ENCODE data around the gene SDHB. TPM values are rescaled to one million over a fixed set of nuclear protein-coding genes. Genes with fewer than 3 reads are reported as not detected.
A peak's percentile ranks its signal among the peaks of the same experiment; 100 is the strongest.

Gene SDHB
- total RNA-seq, 1 donor from 2014 or later, result 47.2 TPM

- DNase-seq (ENCODE audit: low read depth, low spot score), result no peak
- Mint-ChIP-seq H3K9me3 (peaks cover 3% of the 10 kb centered on the region), H3K27ac (ENCODE audit: unreplicated experiment) (peak overlapping the region; percentile 48), H3K4me3 (no peak overlapping the region), H3K27me3 (ENCODE audit: low read depth) (peaks cover 15% of the 10 kb centered on the region), H3K4me1 (peaks cover 57% of the 10 kb centered on the region), H3K36me3 (ENCODE audit: low read depth) (peaks cover 2% of the 10 kb centered on the region)
- TF ChIP-seq CTCF (conservative IDR thresholded peaks at IDR 0.05), result no peak
Observed at GRCh38 chr1:17093822-17094393, 40.1 kb upstream of the SDHB start.

GRCh38 chr1:17091252-17091651 is 37.4 kb upstream of the SDHB start:
- Mint-ChIP-seq H3K4me1 (peaks cover 44% of the 10 kb centered on the region), H3K27ac (ENCODE audit: unreplicated experiment) (no peak overlapping the region), H3K4me3 (no peak overlapping the region), H3K9me3 (peaks cover 3% of the 10 kb centered on the region), H3K27me3 (ENCODE audit: low read depth) (peaks cover 17% of the 10 kb centered on the region), H3K36me3 (ENCODE audit: low read depth) (peaks cover 2% of the 10 kb centered on the region)
- no peak for DNase-seq (ENCODE audit: low read depth, low spot score)
- TF ChIP-seq CTCF (conservative IDR thresholded peaks at IDR 0.05), result no peak

GRCh38 chr1:17089506-17089905 is 35.7 kb upstream of the SDHB start:
- Mint-ChIP-seq H3K27ac (ENCODE audit: unreplicated experiment) (peak overlapping the region; percentile 94), H3K4me3 (peak overlapping the region; percentile 20), H3K9me3 (peaks cover 3% of the 10 kb centered on the region), H3K27me3 (ENCODE audit: low read depth) (peaks cover 5% of the 10 kb centered on the region), H3K4me1 (peaks cover 29% of the 10 kb centered on the region), H3K36me3 (ENCODE audit: low read depth) (peaks cover 2% of the 10 kb centered on the region)
- TF ChIP-seq CTCF (conservative IDR thresholded peaks at IDR 0.05), result no peak
- DNase-seq (ENCODE audit: low read depth, low spot score), result peak; percentile 67

GRCh38 chr1:17086751-17087150 is 32.9 kb upstream of the SDHB start:
- peaks cover 3% of the 10 kb centered on the region for H3K9me3 Mint-ChIP-seq
- H3K36me3 Mint-ChIP-seq (ENCODE audit: low read depth), result peaks cover 2% of the 10 kb centered on the region
- peaks cover 28% of the 10 kb centered on the region for H3K4me1 Mint-ChIP-seq
- DNase-seq (ENCODE audit: low read depth, low spot score), result no peak
- TF ChIP-seq CTCF (conservative IDR thresholded peaks at IDR 0.05), result no peak
- peaks cover 15% of the 10 kb centered on the region for H3K27me3 Mint-ChIP-seq (ENCODE audit: low read depth)
- no peak overlapping the region for H3K27ac Mint-ChIP-seq (ENCODE audit: unreplicated experiment)
- H3K4me3 Mint-ChIP-seq, result no peak overlapping the region

GRCh38 chr1:17084787-17085186 is 31.0 kb upstream of the SDHB start:
- H3K4me1 Mint-ChIP-seq, result peaks cover 12% of the 10 kb centered on the region
- no peak for DNase-seq (ENCODE audit: low read depth, low spot score)
- H3K4me3 Mint-ChIP-seq, result no peak overlapping the region
- H3K27ac Mint-ChIP-seq (ENCODE audit: unreplicated experiment), result no peak overlapping the region
- no peaks in the 10 kb centered on the region for H3K36me3 Mint-ChIP-seq (ENCODE audit: low read depth)
- peaks cover 12% of the 10 kb centered on the region for H3K27me3 Mint-ChIP-seq (ENCODE audit: low read depth)
- H3K9me3 Mint-ChIP-seq, result no peaks in the 10 kb centered on the region
- TF ChIP-seq CTCF (conservative IDR thresholded peaks at IDR 0.05), result no peak

Data from neural crest cell (in vitro differentiated cells).